Gastrocnemius medialis (tissue), 4 donors: ENCODE results near the gene GPC6.

Experiments used
- POLR2A ChIP-seq, 2 donors: fragments of 450-650 bp; IDR thresholded peaks; one replicate each; pipeline ENCODE4 v1.6.1; 2017; ENCODE audit warnings: antibody characterized with exemption in 2 of 2, mild to moderate bottlenecking in 2 of 2, moderate library complexity in 2 of 2
- TF ChIP-seq, protein P1 (sequence below), 5 experiments: fragments of 450-650 bp in 3 of 5; fragments of 200-600 bp in 2 of 5; sonication (generic) in 2 of 5; IDR thresholded peaks in 4 of 5; conservative IDR thresholded peaks in 1 of 5; 1 replicate in 4 of 5; 2 replicates in 1 of 5; pipeline ENCODE4 v1.5.1; 2016 to 2019; ENCODE audit warnings: antibody characterized with exemption in 5 of 5, mild to moderate bottlenecking in 3 of 5, moderate library complexity in 3 of 5

GRCh38 chr13:93730780-93731179, 504.2 kb downstream of the GPC6 start:
- TF ChIP-seq, protein P1, sequence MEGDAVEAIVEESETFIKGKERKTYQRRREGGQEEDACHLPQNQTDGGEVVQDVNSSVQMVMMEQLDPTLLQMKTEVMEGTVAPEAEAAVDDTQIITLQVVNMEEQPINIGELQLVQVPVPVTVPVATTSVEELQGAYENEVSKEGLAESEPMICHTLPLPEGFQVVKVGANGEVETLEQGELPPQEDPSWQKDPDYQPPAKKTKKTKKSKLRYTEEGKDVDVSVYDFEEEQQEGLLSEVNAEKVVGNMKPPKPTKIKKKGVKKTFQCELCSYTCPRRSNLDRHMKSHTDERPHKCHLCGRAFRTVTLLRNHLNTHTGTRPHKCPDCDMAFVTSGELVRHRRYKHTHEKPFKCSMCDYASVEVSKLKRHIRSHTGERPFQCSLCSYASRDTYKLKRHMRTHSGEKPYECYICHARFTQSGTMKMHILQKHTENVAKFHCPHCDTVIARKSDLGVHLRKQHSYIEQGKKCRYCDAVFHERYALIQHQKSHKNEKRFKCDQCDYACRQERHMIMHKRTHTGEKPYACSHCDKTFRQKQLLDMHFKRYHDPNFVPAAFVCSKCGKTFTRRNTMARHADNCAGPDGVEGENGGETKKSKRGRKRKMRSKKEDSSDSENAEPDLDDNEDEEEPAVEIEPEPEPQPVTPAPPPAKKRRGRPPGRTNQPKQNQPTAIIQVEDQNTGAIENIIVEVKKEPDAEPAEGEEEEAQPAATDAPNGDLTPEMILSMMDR (IDR thresholded peaks at IDR 0.05 in 4 of 5, conservative IDR thresholded peaks at IDR 0.05 in 1 of 5), result no peak
- no peak for TF ChIP-seq POLR2A (IDR thresholded peaks at IDR 0.05)
